Epithelial cell of alveolus of lung (primary cell): ENCODE results near the gene C8G. TPM values are rescaled to one million over a fixed set of nuclear protein-coding genes. Genes with fewer than 3 reads are reported as not detected.

ENCODE experiments used
- total RNA-seq: library from RNA; depleted of rRNA; stranded (reverse); fragments of >200 nt; gene quantifications from 2 replicates; pipeline ENCODE4 v1.2.1, GENCODE V29; 2015

C8G gene
- not detected in 2 replicates for total RNA-seq

DNA sequence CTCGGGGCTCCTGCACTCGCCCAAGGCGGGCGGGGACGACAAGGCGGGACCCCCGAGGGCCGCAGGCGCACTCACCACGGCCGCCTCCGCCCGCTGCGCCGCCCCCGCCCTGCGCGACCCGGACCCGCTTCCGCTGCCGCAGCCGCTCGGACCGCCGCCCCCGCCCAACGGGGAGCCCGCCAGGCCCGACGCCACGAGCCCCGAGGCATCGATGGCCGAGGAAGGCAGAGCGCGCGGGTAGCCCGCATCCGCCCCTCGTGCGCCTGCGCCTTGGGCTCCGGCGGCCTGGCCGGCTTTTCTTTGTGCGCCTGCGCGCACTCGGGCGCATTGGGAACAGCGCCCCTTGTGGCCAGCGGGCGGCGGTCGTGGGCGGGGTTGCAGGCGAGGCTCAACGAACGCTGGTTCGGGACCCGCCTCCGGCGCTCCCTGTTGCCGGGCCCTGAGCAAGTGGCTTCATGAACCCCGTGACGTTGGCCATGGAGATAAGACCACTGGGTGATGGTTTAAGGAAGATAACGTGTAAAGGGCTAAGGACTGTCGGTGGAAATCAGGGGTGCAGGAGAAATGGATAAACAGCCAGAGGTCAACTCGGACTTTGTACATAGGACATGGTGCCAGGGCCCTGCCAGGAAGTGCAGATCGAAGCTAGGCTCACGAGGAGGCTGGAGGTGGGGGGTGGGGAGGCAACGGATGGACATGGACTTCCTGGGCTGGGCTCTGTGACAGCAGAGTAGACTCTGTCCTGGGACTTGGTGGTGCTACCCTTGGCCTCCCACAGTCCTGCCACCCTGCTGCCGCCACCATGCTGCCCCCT lies at the start of gene C8G, which contains the start of gene FBXW5:
C8G (plus strand) TSS at position 725 of the 814 bp plus-strand sequence; CDS start at position 803, 78 bp downstream.
FBXW5 (minus strand) TSS at position 220 of the 814 bp plus-strand sequence. CDS start 655 bp downstream, outside the sequence.

DNA sequence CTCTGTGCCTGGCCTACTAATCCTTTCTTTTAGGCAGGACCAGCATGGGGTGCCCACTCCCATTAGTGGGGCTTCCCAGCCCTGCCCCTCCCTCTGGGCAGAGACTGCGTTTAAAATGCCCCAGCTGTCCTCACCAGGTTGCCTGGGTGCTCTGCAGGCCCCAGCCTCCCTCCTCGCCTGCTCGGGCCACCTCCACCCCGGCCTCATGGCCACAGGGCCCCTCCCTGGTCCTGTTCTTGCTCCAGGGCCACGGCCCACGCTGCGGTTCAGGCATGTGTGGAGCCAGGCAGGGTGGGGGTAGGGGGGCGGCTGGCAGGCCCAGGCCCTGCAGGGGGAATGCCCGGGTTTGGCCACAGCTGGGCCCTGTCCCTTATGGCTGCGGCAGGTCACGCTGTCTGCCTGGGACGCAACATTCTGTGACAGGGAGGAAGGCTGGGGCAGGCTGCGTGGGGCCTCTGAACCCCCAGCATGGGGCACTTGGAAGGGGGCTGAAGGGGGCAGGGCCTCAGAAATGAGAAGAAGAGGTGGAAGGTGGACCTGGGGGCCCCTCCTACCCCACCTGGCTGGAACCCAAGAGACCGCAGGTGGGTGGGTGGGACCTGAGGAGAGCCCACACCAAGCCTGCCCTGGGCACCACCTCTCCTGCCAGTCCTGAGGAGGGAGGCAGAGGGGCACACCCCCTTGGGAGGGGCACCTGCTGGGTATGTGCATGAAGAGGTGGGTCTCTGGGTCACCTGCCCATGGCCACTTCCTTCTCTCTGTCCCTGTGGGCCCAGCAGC lies 6.7 kb downstream of the C8G start, which contains the start of gene LCN12:
LCN12 (plus strand) TSS at position 733 of the 780 bp plus-strand sequence. CDS start 55 bp downstream, outside the sequence.

DNA sequence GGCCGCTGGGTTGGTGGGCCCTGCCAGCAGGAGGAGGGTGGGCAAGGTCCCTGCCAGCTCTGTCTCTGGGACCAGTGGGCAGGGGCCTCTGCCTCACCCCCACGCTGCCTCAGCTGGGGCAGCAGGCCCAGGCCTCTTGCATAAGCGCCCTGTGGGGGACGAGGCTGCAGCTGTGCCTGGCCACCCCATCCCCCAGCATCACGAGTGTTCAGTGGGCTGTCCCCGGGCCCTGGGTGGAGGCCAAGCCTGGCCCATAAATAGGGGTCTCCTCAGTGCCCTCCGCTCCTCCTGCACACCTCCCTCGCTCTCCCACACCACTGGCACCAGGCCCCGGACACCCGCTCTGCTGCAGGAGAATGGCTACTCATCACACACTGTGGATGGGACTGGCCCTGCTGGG lies 32.2 kb downstream of the C8G start, which contains the start of gene PTGDS:
PTGDS (plus strand) TSS at position 282 of the 400 bp plus-strand sequence; CDS start at position 357, 75 bp downstream.

DNA sequence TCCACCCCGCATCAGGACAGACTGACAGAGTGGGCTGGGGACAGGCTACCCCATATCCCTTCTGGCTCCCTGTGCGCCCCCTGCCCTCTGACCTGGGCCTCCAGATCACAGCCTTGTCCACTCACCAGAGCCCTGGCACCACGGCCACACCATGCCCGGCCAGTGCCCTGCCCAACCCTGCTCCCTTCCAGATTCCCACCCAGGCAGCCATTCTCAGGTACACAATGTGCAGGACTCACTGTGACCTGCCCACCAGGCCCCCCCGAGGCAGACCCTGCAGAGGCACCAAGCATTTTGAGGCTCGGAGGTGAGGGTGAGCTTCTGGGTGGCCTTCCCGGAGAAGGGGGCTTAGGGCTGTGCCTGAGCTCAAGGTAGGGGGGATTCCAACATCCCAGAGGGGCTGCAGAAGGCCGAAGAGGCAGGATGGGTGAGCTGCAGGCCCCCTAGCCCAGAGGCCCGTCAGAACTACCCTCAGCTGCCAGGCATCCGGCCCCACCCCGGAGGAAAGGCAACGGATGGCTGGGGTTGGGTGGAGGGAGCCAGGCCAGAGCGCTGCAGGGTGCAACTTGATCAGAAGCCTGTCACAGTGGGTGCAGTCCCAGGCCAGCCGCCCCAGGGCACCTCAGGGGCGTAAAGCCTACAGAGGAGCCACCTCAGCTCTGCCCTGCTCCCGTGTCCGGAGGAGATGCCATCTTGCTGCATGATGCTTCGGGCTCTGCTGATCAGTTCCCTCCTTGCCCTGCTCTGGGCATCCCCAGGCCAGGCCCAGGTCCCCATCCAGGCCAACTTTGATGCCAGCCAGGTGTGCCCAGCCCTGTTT lies 37.4 kb downstream of the C8G start, which contains the start of gene LCNL1:
LCNL1 (plus strand) TSS at position 762 of the 820 bp plus-strand sequence. CDS start 594 bp downstream, outside the sequence.

DNA sequence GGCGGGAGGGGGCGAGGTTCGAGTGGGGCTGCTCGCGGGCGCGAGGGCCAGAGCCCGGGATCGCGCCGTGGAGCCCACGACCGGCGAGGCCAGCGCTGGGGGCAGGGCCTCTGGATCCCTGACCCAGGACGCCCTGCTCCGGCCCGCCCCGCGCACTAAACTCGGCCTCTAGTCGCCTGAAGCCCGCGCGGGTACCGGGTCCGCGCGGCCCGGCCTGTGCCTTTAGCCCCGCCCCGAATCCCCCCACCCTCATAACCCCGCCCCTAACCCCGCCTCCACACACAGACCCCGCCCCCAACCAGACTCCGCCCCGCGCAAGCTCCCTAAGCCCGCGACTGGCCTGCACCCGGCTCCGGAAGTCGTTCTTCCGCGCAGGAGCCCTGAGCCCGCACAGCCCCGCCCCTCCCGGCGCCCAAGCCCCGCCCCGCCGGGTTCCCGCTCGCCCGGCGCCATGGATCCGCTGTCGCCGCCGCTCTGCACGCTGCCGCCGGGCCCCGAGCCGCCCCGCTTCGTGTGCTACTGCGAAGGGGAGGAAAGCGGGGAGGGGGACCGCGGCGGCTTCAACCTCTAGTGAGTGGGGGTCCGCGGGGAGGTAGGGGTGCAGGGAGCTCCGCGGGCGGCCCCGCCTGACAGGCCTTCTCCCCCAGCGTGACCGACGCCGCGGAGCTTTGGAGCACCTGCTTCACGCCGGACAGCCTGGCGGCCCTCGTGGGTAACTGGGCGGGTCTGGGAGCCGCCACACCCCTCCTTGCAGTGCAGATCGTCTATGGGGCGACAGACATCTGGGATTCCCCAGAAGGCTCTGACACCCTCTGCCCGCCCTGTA lies 47.2 kb downstream of the C8G start, which contains the start of gene PAXX:
PAXX (plus strand) TSS at position 430 of the 826 bp plus-strand sequence; CDS start at position 452, 22 bp downstream.

Other genes with a start within 250 kb of the C8G start
- 3.2 and 29.0 TPM in 2 replicates for gene DIPK1B, start 232.7 kb upstream of the C8G start, total RNA-seq
- gene LCN10, start 202.3 kb upstream of the C8G start, total RNA-seq, result not detected in 2 replicates
- not detected in 2 replicates for gene LCN6, start 196.7 kb upstream of the C8G start, total RNA-seq
- gene LCN8, start 187.0 kb upstream of the C8G start, total RNA-seq, result not detected in 2 replicates
- not detected in 2 replicates for gene LCN15, start 180.7 kb upstream of the C8G start, total RNA-seq
- 57.3 and 94.1 TPM in 2 replicates for gene TMEM141, start 153.9 kb upstream of the C8G start, total RNA-seq
- 1.1 TPM in 1 of 2 replicates, not detected in the other for gene CCDC183, start 148.9 kb upstream of the C8G start, total RNA-seq
- 57.3 and 90.6 TPM in 2 replicates for gene RABL6, start 137.3 kb upstream of the C8G start, total RNA-seq
- 0.52 and 0.88 TPM in 2 replicates for gene AJM1, start 102.8 kb upstream of the C8G start, total RNA-seq
- 101 and 129 TPM in 2 replicates for gene PHPT1, start 95.8 kb upstream of the C8G start, total RNA-seq
- 0.91 and 2.2 TPM in 2 replicates for gene MAMDC4, start 92.9 kb upstream of the C8G start, total RNA-seq
- 305 and 403 TPM in 2 replicates for gene EDF1, start 78.9 kb upstream of the C8G start, total RNA-seq
- gene TRAF2, start 58.7 kb upstream of the C8G start, total RNA-seq, result 8.5 and 11.9 TPM in 2 replicates
- 127 and 134 TPM in 2 replicates for gene FBXW5, start 505 bp upstream of the C8G start, total RNA-seq
- not detected in 2 replicates for gene LCN12, start 7.0 kb downstream of the C8G start, total RNA-seq
- 0.39 and 78.2 TPM in 2 replicates for gene PTGDS, start 32.3 kb downstream of the C8G start, total RNA-seq
- gene LCNL1, start 37.8 kb downstream of the C8G start, total RNA-seq, result 1.9 TPM in 1 of 2 replicates, not detected in the other
- gene PAXX, start 47.2 kb downstream of the C8G start, total RNA-seq, result 19.1 and 33.0 TPM in 2 replicates
- gene CLIC3, start 51.3 kb downstream of the C8G start, total RNA-seq, result 3.1 and 6.2 TPM in 2 replicates
- 14.9 and 15.8 TPM in 2 replicates for gene ABCA2, start 83.0 kb downstream of the C8G start, total RNA-seq
- gene FUT7, start 86.8 kb downstream of the C8G start, total RNA-seq, result not detected in 2 replicates
- gene NPDC1, start 100.9 kb downstream of the C8G start, total RNA-seq, result 25.2 and 54.9 TPM in 2 replicates
- 0.72 TPM in 1 of 2 replicates, not detected in the other for gene ENTPD2, start 108.8 kb downstream of the C8G start, total RNA-seq
- 5.0 and 10.7 TPM in 2 replicates for gene SAPCD2, start 125.3 kb downstream of the C8G start, total RNA-seq
- gene UAP1L1, start 132.3 kb downstream of the C8G start, total RNA-seq, result 5.7 and 11.7 TPM in 2 replicates
- gene MAN1B1, start 141.7 kb downstream of the C8G start, total RNA-seq, result 50.3 and 94.1 TPM in 2 replicates
- gene DPP7, start 169.5 kb downstream of the C8G start, total RNA-seq, result 69.8 and 123 TPM in 2 replicates
- not detected in 2 replicates for gene GRIN1, start 193.9 kb downstream of the C8G start, total RNA-seq
- not detected in 2 replicates for gene LRRC26, start 224.8 kb downstream of the C8G start, total RNA-seq
- not detected in 2 replicates for gene TMEM210, start 226.8 kb downstream of the C8G start, total RNA-seq
- 7.8 and 20.0 TPM in 2 replicates for gene ANAPC2, start 243.3 kb downstream of the C8G start, total RNA-seq
- gene SSNA1, start 243.4 kb downstream of the C8G start, total RNA-seq, result 61.1 and 99.0 TPM in 2 replicates